AG09319 (cell line): ENCODE data around the gene ISG15.
A peak's percentile ranks its signal among the peaks of the same experiment; 100 is the strongest.
"Not testable (repeated sequence)": the region's sequence is repeated elsewhere in the genome, so short reads cannot be mapped to it uniquely, and the experiment has no call there.

ENCODE experiments used
- DNase-seq: peaks from one replicate; pipeline ENCODE4 v3.0.0-alpha.2; 2010; ENCODE audit warnings: low read depth; ENCODE audit errors: extremely low read depth
- TF ChIP-seq, protein P1 (sequence below): IDR thresholded peaks from 2 replicates; pipeline ENCODE4 v1.5.1; 2011; ENCODE audit warnings: low read depth, mild to moderate bottlenecking, inconsistent platforms, low read length, moderate library complexity

The ISG15 gene

DNA sequence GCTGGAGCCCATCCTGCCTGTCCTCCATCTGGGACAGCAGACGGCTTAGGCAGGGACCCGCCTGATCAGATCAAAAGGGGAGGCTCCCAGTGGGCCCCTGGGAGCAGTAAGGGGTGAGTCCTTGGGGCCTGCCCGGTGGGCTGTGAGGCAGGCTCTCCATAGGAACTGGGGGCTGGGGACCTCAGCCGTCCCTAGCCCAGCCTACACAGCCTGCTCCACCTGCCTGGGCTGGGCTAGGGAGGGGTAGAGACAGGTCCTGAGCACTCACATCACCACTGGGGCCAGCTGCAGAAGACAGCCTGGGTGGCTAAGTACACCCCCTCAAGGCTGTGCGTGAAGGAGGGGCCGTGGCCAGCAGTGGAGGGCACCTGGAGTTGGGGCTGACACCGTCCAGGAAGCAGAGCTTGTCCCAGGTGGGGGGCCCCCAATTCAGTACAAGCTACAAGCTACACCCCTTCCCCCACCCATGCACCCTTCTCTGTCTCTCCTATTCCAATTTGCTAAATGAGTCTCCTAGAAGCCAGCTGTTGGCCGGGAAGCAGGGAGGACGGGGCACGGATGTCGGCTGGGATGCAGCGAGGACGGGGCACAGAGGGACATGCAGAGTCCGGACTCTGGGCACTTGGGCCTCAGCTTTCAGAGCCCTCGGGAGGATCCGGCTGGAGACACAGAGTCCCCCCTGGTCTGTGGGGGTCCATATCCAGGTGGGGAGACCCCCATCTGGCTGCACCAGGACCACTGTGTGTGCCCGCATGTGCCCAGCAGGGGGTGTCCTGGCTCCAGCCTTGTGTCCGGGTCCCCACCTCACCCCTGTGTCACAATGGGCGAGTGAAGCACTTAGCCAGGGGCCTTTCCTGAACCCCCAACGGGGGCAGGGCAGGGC, 1.7 kb downstream of the ISG15 start:
- no peak for DNase-seq
- TF ChIP-seq, protein P1, sequence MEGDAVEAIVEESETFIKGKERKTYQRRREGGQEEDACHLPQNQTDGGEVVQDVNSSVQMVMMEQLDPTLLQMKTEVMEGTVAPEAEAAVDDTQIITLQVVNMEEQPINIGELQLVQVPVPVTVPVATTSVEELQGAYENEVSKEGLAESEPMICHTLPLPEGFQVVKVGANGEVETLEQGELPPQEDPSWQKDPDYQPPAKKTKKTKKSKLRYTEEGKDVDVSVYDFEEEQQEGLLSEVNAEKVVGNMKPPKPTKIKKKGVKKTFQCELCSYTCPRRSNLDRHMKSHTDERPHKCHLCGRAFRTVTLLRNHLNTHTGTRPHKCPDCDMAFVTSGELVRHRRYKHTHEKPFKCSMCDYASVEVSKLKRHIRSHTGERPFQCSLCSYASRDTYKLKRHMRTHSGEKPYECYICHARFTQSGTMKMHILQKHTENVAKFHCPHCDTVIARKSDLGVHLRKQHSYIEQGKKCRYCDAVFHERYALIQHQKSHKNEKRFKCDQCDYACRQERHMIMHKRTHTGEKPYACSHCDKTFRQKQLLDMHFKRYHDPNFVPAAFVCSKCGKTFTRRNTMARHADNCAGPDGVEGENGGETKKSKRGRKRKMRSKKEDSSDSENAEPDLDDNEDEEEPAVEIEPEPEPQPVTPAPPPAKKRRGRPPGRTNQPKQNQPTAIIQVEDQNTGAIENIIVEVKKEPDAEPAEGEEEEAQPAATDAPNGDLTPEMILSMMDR, result peak; percentile 32

DNA sequence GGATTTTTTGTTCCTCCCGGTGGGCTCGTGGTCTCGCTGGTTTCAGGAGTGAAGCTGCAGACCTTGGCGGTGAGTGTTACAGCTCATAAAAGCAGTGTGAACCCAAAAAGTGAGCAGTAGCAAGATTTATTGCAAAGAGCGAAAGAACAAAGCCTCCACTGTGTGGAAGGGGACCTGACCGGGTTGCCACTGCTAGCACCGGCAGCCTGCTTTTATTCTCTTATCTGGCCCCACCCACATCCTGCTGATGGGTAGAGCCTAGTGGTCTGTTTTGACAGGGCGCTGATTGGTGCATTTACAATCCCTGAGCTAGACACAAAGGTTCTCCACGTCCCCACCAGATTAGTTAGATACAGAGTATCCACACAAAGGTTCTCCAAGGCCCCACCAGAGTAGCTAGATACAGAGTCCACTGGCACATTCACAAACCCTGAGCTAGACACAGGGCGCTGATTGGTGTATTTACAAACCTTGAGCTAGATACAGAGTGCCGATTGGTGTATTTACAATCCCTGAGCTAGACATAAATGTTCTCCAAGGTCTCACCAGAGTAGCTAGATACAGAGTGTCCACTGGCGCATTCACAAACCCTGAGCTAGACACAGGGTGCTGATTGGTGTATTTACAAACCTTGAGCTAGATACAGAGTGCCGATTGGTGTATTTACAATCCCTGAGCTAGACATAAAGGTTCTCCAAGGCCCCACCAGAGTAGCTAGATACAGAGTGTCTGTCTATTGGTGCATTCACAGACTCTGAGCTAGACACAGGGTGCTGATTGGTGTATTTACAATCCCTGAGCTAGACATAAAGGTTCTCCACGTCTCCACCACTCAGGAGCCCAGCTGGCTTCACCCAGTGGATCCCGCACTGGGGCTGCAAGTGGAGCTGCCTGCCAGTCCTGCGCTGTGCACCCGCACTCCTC, 4.4 kb downstream of the ISG15 start:
- DNase-seq, result not testable (repeated sequence)

DNA sequence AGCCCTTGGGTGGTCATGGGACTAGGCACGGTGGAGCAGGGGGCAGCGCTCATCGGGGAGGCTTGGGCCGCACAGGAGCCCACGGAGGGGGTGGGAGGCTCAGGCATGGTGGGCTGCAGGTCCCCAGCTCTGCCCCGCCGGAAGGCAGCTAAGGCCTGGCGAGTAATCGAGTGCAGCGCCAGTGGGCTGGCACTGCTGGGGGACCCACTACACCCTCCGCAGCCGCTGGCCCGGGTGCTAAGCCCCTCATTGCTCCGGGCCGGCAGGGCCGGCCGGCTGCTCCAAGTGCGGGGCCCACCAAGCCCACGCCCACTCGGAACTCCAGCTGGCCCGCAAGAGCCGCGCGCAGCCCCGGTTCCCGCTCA, 5.0 kb downstream of the ISG15 start:
- not testable (repeated sequence) for DNase-seq

DNA sequence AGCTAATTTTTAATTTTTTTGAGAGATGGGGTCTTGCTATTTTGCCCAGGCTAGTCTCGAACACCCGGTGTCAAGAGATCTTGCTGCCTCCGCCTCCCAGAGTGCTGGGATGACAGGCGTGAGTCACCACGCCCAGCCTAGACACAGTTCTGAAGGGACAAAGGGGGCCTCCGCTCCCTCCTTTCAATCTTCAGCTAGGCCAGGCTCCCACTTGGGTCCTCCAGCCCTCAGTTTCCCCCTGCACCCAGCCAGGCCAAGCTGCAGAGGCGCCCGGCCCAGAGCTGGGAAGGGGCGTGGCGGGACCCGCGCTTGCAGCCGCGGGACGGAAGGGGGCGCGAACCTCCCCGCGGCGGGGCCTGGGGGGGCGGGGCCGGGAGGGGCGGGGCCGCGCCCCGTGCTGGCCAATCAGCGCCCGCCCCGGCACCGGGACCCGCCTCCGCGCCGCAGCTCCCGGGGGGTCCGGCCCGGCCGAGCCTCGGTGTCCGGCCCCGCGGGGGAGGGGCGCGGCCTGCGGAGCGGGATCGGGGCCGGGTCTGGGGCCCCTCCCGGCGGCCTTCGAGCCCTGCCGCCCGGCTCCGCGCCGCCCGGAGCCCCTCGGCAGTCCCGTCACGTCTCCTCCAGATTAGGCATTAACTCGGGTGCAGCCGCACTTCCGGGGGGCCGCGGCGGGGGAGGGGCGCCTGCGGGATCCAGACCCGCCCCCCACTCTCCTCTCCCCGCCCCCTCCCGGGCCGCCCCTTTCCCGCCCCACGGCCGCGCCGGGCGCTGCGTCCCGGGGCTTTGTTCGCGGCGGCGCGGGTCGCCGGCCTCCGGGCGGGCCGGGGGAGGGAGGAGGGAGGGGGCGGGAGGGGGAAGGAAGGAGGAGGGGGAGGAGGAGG, 6.1 kb downstream of the ISG15 start:
- peak; percentile 67 for DNase-seq
- TF ChIP-seq, protein P1, result peak; percentile 33

DNA sequence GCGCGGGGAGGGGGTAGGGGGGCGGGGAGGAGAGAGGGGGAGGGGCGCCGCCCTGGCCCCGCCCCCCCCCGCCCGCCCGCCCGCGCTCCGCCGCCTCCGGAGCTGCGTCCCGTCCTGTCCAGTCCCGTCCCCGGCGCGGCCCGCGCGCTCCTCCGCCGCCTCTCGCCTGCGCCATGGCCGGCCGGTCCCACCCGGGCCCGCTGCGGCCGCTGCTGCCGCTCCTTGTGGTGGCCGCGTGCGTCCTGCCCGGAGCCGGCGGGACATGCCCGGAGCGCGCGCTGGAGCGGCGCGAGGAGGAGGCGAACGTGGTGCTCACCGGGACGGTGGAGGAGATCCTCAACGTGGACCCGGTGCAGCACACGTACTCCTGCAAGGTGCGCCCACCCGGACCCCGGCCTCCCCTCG, 6.7 kb downstream of the ISG15 start, which contains the start of gene AGRN:
Gene AGRN (plus strand): TSS at position 121 of the 405 bp plus-strand sequence. CDS start 53 bp downstream, at position 174.
- no peak for DNase-seq
- TF ChIP-seq, protein P1, result no peak

DNA sequence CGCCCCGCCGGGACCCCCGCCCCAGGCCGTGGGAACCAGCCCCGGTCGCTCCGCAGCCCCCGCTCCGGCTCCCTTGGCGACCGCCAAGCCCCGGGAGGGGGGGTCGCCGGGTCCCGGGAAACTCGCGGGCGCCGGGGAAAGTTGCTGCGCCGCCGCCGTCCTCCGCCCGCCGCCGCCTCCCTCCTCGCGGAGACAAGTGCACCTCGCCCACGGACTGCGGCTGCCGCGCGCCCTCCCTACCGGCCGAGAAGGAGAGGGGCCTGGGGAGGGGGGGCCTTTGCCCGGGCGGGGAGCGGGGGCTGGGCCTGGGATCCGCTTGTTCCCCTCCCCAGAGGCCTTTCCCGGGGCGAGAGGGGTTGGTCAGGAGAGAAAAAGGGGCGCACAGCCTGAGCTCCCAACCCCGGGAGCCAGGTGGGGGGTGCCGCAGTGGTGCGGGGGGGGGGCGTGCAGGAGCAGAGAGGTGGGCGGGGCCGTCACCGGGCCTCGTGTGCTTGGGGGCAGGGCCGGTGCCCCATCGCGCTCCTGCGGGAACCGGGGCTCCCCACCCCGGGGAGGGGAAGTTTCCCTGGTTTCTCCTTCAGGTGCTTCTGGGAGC, 7.2 kb downstream of the ISG15 start:
- no peak for DNase-seq
- TF ChIP-seq, protein P1, result no peak

DNA sequence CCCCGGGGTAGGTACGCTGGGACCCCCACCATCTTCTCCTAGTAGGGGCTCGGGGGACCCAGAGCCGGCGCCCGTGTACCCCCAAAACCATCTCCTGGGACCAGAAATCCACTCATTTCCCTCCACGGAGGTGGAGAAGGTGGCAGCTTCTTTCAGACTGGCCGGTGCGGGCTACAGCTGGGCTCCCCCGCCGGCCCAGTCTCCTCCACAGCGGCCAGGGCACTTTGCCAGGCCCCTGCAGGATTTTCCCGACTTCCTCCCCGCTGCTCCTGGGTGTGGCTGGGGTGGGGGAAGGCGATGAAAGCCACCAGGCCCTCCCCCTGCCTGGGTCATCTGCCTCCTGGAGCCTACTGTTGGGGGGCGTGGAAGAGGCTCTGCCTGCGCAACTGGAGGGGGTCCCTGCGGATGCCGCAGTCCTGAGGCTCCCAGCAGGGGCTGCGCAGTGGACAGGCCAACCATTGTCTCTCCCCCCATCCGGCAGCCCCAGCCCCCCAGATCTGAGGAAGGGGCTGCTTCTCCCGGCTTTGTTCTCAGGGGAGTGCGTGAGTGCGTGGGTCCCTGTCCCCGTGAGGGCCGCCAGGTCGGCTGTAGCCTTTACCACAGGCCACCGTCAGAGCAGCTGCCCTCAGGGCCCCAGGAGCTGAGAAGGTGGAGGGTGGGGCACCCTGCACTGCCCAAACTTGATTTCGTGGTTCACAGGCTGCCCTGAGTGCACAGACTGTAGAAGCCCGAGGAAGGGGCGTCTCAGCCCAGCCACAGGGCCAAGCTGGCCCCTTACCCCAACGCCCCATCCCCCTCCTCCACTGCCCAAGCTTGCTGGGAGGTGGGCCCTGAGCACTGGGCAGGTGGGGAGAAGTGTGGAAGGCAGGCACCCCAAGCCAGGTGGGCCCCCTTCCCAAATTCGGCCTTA, 8.0 kb downstream of the ISG15 start:
- DNase-seq, result no peak

More for the DNA sequence above, 8.0 kb downstream of the ISG15 start:
- TF ChIP-seq, protein P1, result no peak
